NB4 (cell line): ENCODE results near the gene FOXP4.

Source experiments
- DNase-seq: peaks from one replicate; pipeline ENCODE4 v3.0.0; 2010; ENCODE audit warnings: low read depth
- H3K4me3 ChIP-seq: one replicate; pipeline ENCODE4 v1.5.1; 2011; ENCODE audit warnings: mild to moderate bottlenecking, low read depth, low read length, moderate library complexity
- MYC ChIP-seq: IDR thresholded peaks from 2 replicates; pipeline ENCODE4 v1.6.1; 2011; ENCODE audit warnings: low read depth, low read length
- POLR2A ChIP-seq: IDR thresholded peaks from 2 replicates; pipeline ENCODE4 v1.6.1; 2011; ENCODE audit warnings: mild to moderate bottlenecking; ENCODE audit not compliant: insufficient read length; ENCODE audit errors: extremely low read depth
- TF ChIP-seq, protein P1 (sequence below): IDR thresholded peaks from 2 replicates; pipeline ENCODE4 v1.6.1; 2011; ENCODE audit warnings: low read depth, low read length
- TF ChIP-seq, protein P2 (sequence below): IDR thresholded peaks from one replicate; pipeline ENCODE4 v1.5.1; 2012; ENCODE audit warnings: low read depth, low read length

The FOXP4 gene

GRCh38 chr6:41639809-41640371, 93.7 kb downstream of the FOXP4 start:
- TF ChIP-seq MYC (no peak), POLR2A (no peak)
- TF ChIP-seq, protein P1, sequence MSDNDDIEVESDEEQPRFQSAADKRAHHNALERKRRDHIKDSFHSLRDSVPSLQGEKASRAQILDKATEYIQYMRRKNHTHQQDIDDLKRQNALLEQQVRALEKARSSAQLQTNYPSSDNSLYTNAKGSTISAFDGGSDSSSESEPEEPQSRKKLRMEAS, result no peak
- TF ChIP-seq, protein P2, sequence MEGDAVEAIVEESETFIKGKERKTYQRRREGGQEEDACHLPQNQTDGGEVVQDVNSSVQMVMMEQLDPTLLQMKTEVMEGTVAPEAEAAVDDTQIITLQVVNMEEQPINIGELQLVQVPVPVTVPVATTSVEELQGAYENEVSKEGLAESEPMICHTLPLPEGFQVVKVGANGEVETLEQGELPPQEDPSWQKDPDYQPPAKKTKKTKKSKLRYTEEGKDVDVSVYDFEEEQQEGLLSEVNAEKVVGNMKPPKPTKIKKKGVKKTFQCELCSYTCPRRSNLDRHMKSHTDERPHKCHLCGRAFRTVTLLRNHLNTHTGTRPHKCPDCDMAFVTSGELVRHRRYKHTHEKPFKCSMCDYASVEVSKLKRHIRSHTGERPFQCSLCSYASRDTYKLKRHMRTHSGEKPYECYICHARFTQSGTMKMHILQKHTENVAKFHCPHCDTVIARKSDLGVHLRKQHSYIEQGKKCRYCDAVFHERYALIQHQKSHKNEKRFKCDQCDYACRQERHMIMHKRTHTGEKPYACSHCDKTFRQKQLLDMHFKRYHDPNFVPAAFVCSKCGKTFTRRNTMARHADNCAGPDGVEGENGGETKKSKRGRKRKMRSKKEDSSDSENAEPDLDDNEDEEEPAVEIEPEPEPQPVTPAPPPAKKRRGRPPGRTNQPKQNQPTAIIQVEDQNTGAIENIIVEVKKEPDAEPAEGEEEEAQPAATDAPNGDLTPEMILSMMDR, result no peak
- DNase-seq, result no peak
- no peak overlapping the region for H3K4me3 ChIP-seq

DNA sequence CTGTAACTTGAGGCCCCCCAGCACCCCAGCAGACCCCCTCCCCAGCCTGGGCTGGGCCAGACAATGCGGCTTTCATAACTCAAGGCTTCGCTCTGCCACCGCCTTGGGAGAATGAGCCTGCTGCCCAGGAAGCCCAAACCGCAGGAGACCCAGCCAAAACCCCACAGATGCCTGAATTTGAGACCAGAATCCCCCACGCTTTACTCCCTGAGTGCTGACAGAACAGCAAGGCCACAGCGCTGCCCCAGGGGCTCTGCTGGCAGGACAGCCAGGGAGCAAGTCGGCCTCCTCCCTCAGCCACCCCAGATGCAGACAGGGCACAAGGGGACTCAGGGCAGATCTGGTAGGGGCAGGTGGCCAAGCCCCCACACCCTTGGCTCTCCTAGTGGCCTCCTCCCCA, 94.2 kb downstream of the FOXP4 start:
- TF ChIP-seq, protein P1, result no peak
- TF ChIP-seq, protein P2, result no peak
- TF ChIP-seq MYC, result no peak
- TF ChIP-seq POLR2A, result no peak
- peak; percentile 53 for DNase-seq
- H3K4me3 ChIP-seq, result no peak overlapping the region

GRCh38 chr6:41641352-41641925, 95.3 kb downstream of the FOXP4 start:
- DNase-seq, result no peak
- no peak overlapping the region for H3K4me3 ChIP-seq
- TF ChIP-seq, protein P2, result no peak
- TF ChIP-seq MYC, result no peak
- no peak for TF ChIP-seq POLR2A
- TF ChIP-seq, protein P1, result no peak

DNA sequence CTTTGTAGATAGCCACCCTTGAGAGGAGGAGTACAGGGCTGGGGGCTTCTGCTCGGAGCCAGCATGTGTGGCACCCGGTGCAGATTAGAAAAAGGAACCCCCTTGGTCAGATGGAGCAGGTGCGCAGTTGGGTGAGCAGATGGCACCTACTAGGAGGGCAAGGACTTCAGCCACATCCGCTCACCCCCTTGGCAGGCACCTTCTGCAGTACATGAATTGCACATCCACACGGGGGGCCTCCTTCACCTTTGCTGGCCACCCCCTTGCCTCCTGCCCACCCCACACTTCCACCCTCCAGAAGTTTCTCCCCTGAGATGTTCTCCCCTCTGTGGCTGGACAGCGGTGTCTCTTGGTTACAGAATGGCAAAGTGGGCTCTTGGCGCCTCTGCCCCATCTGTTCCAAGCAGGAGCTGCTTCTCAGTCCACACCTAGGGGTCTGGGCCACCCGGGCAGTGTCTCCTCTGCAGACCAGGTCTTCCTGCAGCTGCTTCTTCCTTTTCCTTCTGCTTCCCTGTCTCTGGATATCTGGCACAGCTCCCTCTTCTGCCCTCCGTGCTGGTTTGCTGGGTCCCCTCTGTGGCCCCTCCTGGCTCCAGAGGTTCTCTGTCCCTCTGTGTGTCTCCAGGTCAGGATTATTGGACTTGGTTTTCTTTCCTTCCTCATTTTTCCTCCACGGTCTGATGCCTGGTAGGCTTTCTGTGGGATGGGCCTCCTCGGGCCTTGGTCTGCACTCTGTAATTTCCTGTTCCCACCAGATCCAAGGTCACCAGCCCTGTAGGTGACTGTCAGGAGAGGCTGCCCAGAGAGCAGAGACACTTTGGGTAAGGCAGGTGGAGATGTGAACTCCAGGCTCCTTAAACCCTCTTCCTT, 96.1 kb downstream of the FOXP4 start:
- H3K4me3 ChIP-seq, result no peak overlapping the region
- no peak for DNase-seq
- TF ChIP-seq, protein P2, result no peak
- TF ChIP-seq MYC (no peak), POLR2A (no peak)
- TF ChIP-seq, protein P1, result no peak

GRCh38 chr6:41642960-41643898, 97.0 kb downstream of the FOXP4 start:
- no peak overlapping the region for H3K4me3 ChIP-seq
- TF ChIP-seq POLR2A (no peak), MYC (no peak)
- TF ChIP-seq, protein P1, result no peak
- TF ChIP-seq, protein P2, result no peak
- no peak for DNase-seq
